ENCODE data around the gene GPX3. TPM values are rescaled to one million over a fixed set of nuclear protein-coding genes. Genes with fewer than 3 reads are reported as not detected.

GPX3 gene
- total and polyA plus RNA-seq, 2 of the 8 experiments (the other 6 are each of a cell fraction or from before 2014, with no cell fraction given), result 27.8 to 77.9 TPM

DNA sequence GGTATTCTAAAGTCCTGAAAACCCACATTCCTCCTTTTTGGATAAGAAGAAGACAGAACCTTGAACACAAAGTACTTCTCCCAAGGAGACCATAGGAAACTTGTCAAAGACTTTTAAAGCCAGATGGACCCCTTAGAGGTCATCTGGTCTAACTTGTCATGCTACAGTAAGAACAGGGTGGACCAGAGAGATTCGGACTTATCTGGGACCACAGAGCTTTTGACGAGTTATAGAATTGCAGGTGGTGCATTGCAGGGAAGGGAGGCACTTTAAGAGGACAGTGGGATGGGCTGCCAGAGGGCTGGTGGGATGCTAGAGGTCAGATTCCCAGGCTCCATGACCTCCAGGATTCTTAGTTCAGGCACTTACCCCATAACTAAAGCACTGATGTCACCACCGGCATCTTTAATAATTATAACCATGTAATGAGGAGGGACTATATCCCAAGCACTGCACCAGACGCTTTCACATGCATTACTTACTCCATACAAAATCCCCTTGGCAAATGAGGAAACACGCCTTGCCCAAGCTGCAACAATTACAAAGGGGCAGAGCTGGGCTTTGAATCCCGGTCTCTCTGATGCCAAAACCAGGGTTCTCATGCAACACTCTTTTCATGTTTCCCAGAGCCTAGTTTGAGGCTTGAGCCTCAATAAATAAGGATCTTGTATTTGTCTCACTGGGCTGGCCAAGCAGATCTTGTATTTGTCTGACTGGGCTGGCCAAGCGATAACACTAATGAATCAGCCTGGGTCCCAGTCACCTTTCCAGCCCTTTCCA lies 12.8 kb upstream of the GPX3 start:
- no peak overlapping the region for H4K5ac ChIP-seq (ENCODE audit: insufficient read length, low read depth, low read length)
- H3K23ac ChIP-seq (ENCODE audit: insufficient read length), result no peak overlapping the region
- H3K27ac ChIP-seq (ENCODE audit: low read depth, low read length), result no peak overlapping the region
- DNase-seq (ENCODE audit: low read depth in 1 of 2, low spot score in 2 of 2) (no peak), FAIRE-seq (no peak)
- no peak overlapping the region for H2BK5ac ChIP-seq (ENCODE audit: low read depth, low read length)
- no peaks in the 10 kb centered on the region for H3K9me3 ChIP-seq (ENCODE audit: insufficient read depth in 2 of 2, low read depth in 1 of 2, low read length in 1 of 2)
- H3K4me2 ChIP-seq (ENCODE audit: insufficient read depth in 1 of 2, low read depth in 2 of 2, low read length in 2 of 2), result no peak overlapping the region
- WGBS, 2 experiments (ENCODE audit: extremely low coverage in 1 of 2, insufficient coverage in 1 of 2, insufficient read length in 1 of 2, insufficient replicate concordance in 2 of 2, low coverage in 1 of 2, low lambda C conversion rate in 2 of 2, missing lambda C conversion rate in 1 of 2), result 84% methylated on average over 7 of the region's 7 CpGs; no CpG with 5 or more reads in 1 of the 2 experiments
- H2BK20ac ChIP-seq (ENCODE audit: low read length), result no peak overlapping the region
- H3K4me1 ChIP-seq (replicated peaks in 1 of 4; ENCODE audit: control insufficient read depth in 3 of 4, insufficient read depth in 4 of 4, low read length in 3 of 4), result no peaks in the 10 kb centered on the region
- no peaks in the 10 kb centered on the region for H4K20me1 ChIP-seq (replicated peaks in 1 of 2; ENCODE audit: control insufficient read depth in 1 of 2, insufficient read depth in 2 of 2, low read length in 2 of 2)
- H3K79me1 ChIP-seq (ENCODE audit: low read depth, low read length), result no peaks in the 10 kb centered on the region
- no peak overlapping the region; the same call in 1 of the 2 replicates for H4K8ac ChIP-seq (ENCODE audit: extremely low read depth, insufficient read depth, low read length)
- H3K56ac ChIP-seq (replicated peaks; ENCODE audit: insufficient read length, low read depth, low read length), result no peak overlapping the region
- no peak overlapping the region for H4K91ac ChIP-seq (replicated peaks; ENCODE audit: insufficient read length, low read length)
- H2BK120ac ChIP-seq (replicated peaks; ENCODE audit: low read depth, low read length), result no peak overlapping the region
- no peak overlapping the region for H3K14ac ChIP-seq (ENCODE audit: insufficient read length)
- no peak overlapping the region for H3K4ac ChIP-seq (replicated peaks; ENCODE audit: insufficient read length, low read depth, low read length)
- no peaks in the 10 kb centered on the region for H3K79me2 ChIP-seq (ENCODE audit: control insufficient read depth in 1 of 2, insufficient read depth in 2 of 2, low read length in 2 of 2)
- POLR2A ChIA-PET (ENCODE audit: partially characterized antibody), result no interaction called here
- H3K27me3 ChIP-seq (replicated peaks in 1 of 4; ENCODE audit: control insufficient read depth in 3 of 4, extremely low read depth in 1 of 4, insufficient read depth in 3 of 4, low read length in 3 of 4), result no peaks in the 10 kb centered on the region
- H3K18ac ChIP-seq (ENCODE audit: extremely low read depth, low read length), result no peak overlapping the region
- no peaks in the 10 kb centered on the region for H3K36me3 ChIP-seq (ENCODE audit: control insufficient read depth in 2 of 4, insufficient read depth in 4 of 4, low read length in 3 of 4)
- CTCF ChIA-PET (ENCODE audit: partially characterized antibody), result interaction anchor here (1.3 kb wide), 2 partner anchors 30 to 44 kb away, joined by 5 read pairs; no protein-coding TSS in a partner anchor
- H2AFZ ChIP-seq (ENCODE audit: low read length), result no peak overlapping the region
- H3K23me2 ChIP-seq (ENCODE audit: low read depth, low read length), result no peaks in the 10 kb centered on the region
- H2AK5ac ChIP-seq (ENCODE audit: low read depth, low read length), result no peak overlapping the region
- H2BK12ac ChIP-seq (ENCODE audit: low read depth, low read length), result no peak overlapping the region
- H2BK15ac ChIP-seq (ENCODE audit: low read length), result no peak overlapping the region
- TF ChIP-seq SP4 (IDR thresholded peaks at IDR 0.05; ENCODE audit: low read length), result no peak
- no peak for TF ChIP-seq SAP30 (IDR thresholded peaks at IDR 0.05; ENCODE audit: insufficient read depth, insufficient replicate concordance, low read length)
- TF ChIP-seq FOSL1 (IDR thresholded peaks at IDR 0.05; ENCODE audit: insufficient read depth, low read depth, low read length), result no peak
- no peak for TF ChIP-seq SP1 (IDR thresholded peaks at IDR 0.05; ENCODE audit: low read depth, low read length)
- TF ChIP-seq EGR1 (IDR thresholded peaks at IDR 0.05; ENCODE audit: borderline replicate concordance, low read depth, low read length), result no peak
- no peak for TF ChIP-seq NRF1 (IDR thresholded peaks at IDR 0.05; ENCODE audit: low read depth, low read length)
- TF ChIP-seq TAF1 (IDR thresholded peaks at IDR 0.05; ENCODE audit: low read depth, low read length), result no peak
- TF ChIP-seq CHD2 (IDR thresholded peaks at IDR 0.05; ENCODE audit: low read length), result no peak
- TF ChIP-seq RBBP5 (IDR thresholded peaks at IDR 0.05; ENCODE audit: borderline replicate concordance, low read depth, low read length), result no peak
- TF ChIP-seq, protein P1, sequence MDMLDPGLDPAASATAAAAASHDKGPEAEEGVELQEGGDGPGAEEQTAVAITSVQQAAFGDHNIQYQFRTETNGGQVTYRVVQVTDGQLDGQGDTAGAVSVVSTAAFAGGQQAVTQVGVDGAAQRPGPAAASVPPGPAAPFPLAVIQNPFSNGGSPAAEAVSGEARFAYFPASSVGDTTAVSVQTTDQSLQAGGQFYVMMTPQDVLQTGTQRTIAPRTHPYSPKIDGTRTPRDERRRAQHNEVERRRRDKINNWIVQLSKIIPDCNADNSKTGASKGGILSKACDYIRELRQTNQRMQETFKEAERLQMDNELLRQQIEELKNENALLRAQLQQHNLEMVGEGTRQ (IDR thresholded peaks at IDR 0.05; ENCODE audit: low read length), result no peak
- no peak for TF ChIP-seq ASH2L (IDR thresholded peaks at IDR 0.05; ENCODE audit: low read length)
- no peak for TF ChIP-seq KDM5A (IDR thresholded peaks at IDR 0.05; ENCODE audit: low read length)
- TF ChIP-seq POLR2AphosphoS5 (IDR thresholded peaks at IDR 0.05; ENCODE audit: low read depth, low read length), result no peak
- no peak overlapping the region for H3K9ac ChIP-seq (replicated peaks in 1 of 4; ENCODE audit: extremely low read depth in 1 of 4, low read depth in 3 of 4, low read length in 3 of 4)
- no peak overlapping the region for H3K4me3 ChIP-seq (ENCODE audit: extremely low read depth in 1 of 4, insufficient read depth in 2 of 4, low read depth in 3 of 4, low read length in 4 of 4)
